DND-41 (cell line): ENCODE data around the gene PACSIN1.

ENCODE experiments used
- CTCF ChIP-seq: IDR thresholded peaks from 2 replicates; pipeline ENCODE4 v1.5.1; 2012; ENCODE audit warnings: borderline replicate concordance, low read length, moderate library complexity, mild to moderate bottlenecking; ENCODE audit not compliant: poor library complexity, severe bottlenecking; ENCODE audit errors: extremely low read depth
- EZH2 ChIP-seq: IDR thresholded peaks from 3 replicates; pipeline ENCODE4 v1.6.1; 2012; ENCODE audit warnings: borderline replicate concordance, low read depth, mild to moderate bottlenecking, moderate library complexity, low read length, inconsistent platforms; ENCODE audit not compliant: severe bottlenecking

- no peak for TF ChIP-seq CTCF
- TF ChIP-seq EZH2 = no peak
Measured at GRCh38 chr6:34508425-34508824, 42.5 kb downstream of the PACSIN1 start.
